Naive thymus-derived CD4-positive, alpha-beta T cell (primary cell): ENCODE data around the gene KCTD20. TPM values are rescaled to one million over a fixed set of nuclear protein-coding genes. Genes with fewer than 3 reads are reported as not detected.

Source experiments
- ATAC-seq: fragments of 150-1000 bp; cut with Tn5 transposase; 2 replicates; pipeline ENCODE4 v1.10.0; 2021; ENCODE audit warnings: mild to moderate bottlenecking, moderate library complexity
- CTCF ChIA-PET: fragments of 350-600 bp; sonication (Branson Sonifier 250); formaldehyde crosslinking; loops from one replicate; lab custom pipeline; 2021; ENCODE audit warnings: antibody characterized with exemption; lab: Charles Lee
- POLR2A ChIA-PET: fragments of 350-600 bp; sonication (Branson Sonifier 250); formaldehyde crosslinking; loops from one replicate; lab custom pipeline; 2021; ENCODE audit warnings: antibody characterized with exemption, inconsistent platforms; lab: Charles Lee
- DNase-seq, 9 donors: peaks; one replicate each; pipeline versions ENCODE4 v3.0.0 to v3.0.0-alpha.2; 2020 to 2022; ENCODE audit warnings: mixed read lengths in 1 of 9
- H3K27ac ChIP-seq: one replicate; pipeline ENCODE4 v1.7.0; 2013; ENCODE audit warnings: mild to moderate bottlenecking, low read depth, low read length, moderate library complexity
- H3K27me3 ChIP-seq, 2 donors: one replicate each; pipeline ENCODE4 v1.7.0; 2013; ENCODE audit warnings: low read length in 2 of 2, mild to moderate bottlenecking in 2 of 2, moderate library complexity in 2 of 2; ENCODE audit not compliant: control insufficient read depth in 2 of 2, insufficient read depth in 2 of 2
- H3K36me3 ChIP-seq, 3 experiments: 1 replicate in 2 of 3; 2 replicates in 1 of 3; pipeline ENCODE4 v1.7.0; 2013; ENCODE audit warnings: low read length in 3 of 3, mild to moderate bottlenecking in 3 of 3, moderate library complexity in 1 of 3; ENCODE audit not compliant: insufficient read depth in 3 of 3, control insufficient read depth in 2 of 3
- H3K4me1 ChIP-seq, 2 donors: one replicate each; pipeline ENCODE4 v1.7.0; 2013; ENCODE audit warnings: low read length in 2 of 2, mild to moderate bottlenecking in 2 of 2, moderate library complexity in 1 of 2; ENCODE audit not compliant: control insufficient read depth in 2 of 2, insufficient read depth in 2 of 2
- H3K4me3 ChIP-seq: 2 replicates; pipeline ENCODE4 v1.7.0; 2013; ENCODE audit warnings: mild to moderate bottlenecking, low read length
- H3K9me3 ChIP-seq, 3 experiments: 1 replicate in 2 of 3; 2 replicates in 1 of 3; pipeline ENCODE4 v1.7.0; 2013; ENCODE audit warnings: low read length in 3 of 3; ENCODE audit not compliant: control insufficient read depth in 2 of 3
- H3K27ac Mint-ChIP-seq, 9 donors: one replicate each; pipeline ENCODE4 v1.8.0; 2020 to 2022; ENCODE audit warnings: mixed read lengths in 9 of 9, mild to moderate bottlenecking in 8 of 9, moderate library complexity in 5 of 9, inconsistent platforms in 2 of 9
- H3K27me3 Mint-ChIP-seq, 5 donors: one replicate each; pipeline ENCODE4 v1.8.0; 2021 to 2022; ENCODE audit warnings: mixed read lengths in 5 of 5, mild to moderate bottlenecking in 1 of 5
- H3K36me3 Mint-ChIP-seq, 5 donors: one replicate each; pipeline ENCODE4 v1.8.0; 2020 to 2022; ENCODE audit warnings: mixed read lengths in 5 of 5, mild to moderate bottlenecking in 3 of 5, inconsistent platforms in 1 of 5
- H3K4me1 Mint-ChIP-seq, 7 donors: one replicate each; pipeline ENCODE4 v1.8.0; 2020 to 2022; ENCODE audit warnings: mixed read lengths in 7 of 7, mild to moderate bottlenecking in 3 of 7, inconsistent platforms in 1 of 7
- H3K4me3 Mint-ChIP-seq, 10 donors: one replicate each; pipeline ENCODE4 v1.8.0; 2020 to 2022; ENCODE audit warnings: mild to moderate bottlenecking in 10 of 10, mixed read lengths in 10 of 10, moderate library complexity in 6 of 10, inconsistent platforms in 2 of 10
- H3K9me3 Mint-ChIP-seq, 11 donors: one replicate each; pipeline ENCODE4 v1.8.0; 2020 to 2022; ENCODE audit warnings: mixed read lengths in 11 of 11, mild to moderate bottlenecking in 4 of 11, inconsistent platforms in 1 of 11, moderate library complexity in 1 of 11
- intact Hi-C, 2 donors: fragments of 100-400 bp; cut with micrococcal nuclease; formaldehyde crosslinking; loops; one replicate each; pipeline ENCODE4 v1.15.1; 2023
- polyA plus RNA-seq, 2 donors: library from polyadenylated mRNA; unstranded; fragments of 300-500 nt; fragmentation: Illumina TruSeq; gene quantifications; one replicate each; pipeline ENCODE4 v1.2.3, GENCODE V29; 2021
- total RNA-seq, 6 experiments: library from RNA in 5 of 6; stranded (reverse) in 5 of 6; gene quantifications; 1 replicate in 5 of 6; 2 replicates in 1 of 6; pipeline ENCODE4 v1.2.3 and lab custom pipeline; 2021 to 2026

The KCTD20 gene
- total and polyA plus RNA-seq, 7 experiments from 2014 or later: 27.7 to 55.8 (median 33.1) TPM

DNA sequence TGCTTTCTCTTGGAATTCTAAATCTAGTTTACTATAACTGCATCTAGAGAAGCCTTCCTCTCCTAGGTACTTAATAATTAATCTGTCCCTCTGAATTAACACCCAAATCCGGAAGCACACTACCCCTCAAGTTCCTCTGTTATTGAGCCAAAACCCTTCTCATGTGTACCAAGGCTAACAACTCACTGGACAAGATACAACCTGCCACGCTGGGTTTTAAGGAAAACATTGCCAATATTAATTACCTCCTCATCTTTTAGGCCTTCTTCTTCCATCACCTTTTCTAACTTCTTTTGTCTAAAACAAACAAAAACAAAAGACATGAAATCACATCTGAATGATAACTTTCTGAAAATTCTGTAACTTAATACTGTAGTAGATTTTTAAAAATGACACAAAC lies 82.5 kb downstream of the KCTD20 start:
- CTCF ChIA-PET: no interaction called here
- POLR2A ChIA-PET: no interaction called here
- Histone ChIP-seq H3K4me3 (no peak overlapping the region), H3K9me3 (no peaks in the 10 kb centered on the region), H3K4me1 (peaks cover 3 to 23% of the 10 kb centered on the region in 2 donors), H3K27ac (no peak overlapping the region), H3K27me3 (no peaks in the 10 kb centered on the region), H3K36me3 (peaks cover 31 to 67% (median 36%) of the 10 kb centered on the region in 3 experiments)
- Mint-ChIP-seq H3K36me3 (peaks cover 8 to 65% (median 55%) of the 10 kb centered on the region in 5 donors), H3K4me1 (peaks cover 29 to 76% (median 56%) of the 10 kb centered on the region in 7 donors), H3K27ac (peak overlapping the region in 5 of 9 donors; percentile 45 to 61 (median 49)), H3K9me3 (no peaks in the 10 kb centered on the region), H3K4me3 (peak overlapping the region in 1 of 10 donors; percentile 50), H3K27me3 (no peaks in the 10 kb centered on the region)
- ATAC-seq (no peak), DNase-seq (no peak)
- intact Hi-C loops: no loop called here

- no peak overlapping the region for H3K27ac ChIP-seq
- ChIA-PET POLR2A (interaction anchor here (0.6 to 1.6 kb wide), 4 partner anchors 21 to 72 kb away, joined by 3 to 4 read pairs (median 4); partner anchors contain the start of gene STK38), CTCF (no interaction called here)
- no peaks in the 10 kb centered on the region for H3K27me3 ChIP-seq
- Mint-ChIP-seq H3K4me1 (peaks cover 29 to 76% (median 56%) of the 10 kb centered on the region in 7 donors), H3K4me3 (peak overlapping the region in 8 of 10 donors; percentile 3 to 66 (median 52)), H3K27ac (peak overlapping the region in 7 of 9 donors; percentile 18 to 61 (median 45)), H3K36me3 (peaks cover 8 to 64% (median 55%) of the 10 kb centered on the region in 5 donors), H3K9me3 (no peaks in the 10 kb centered on the region), H3K27me3 (no peaks in the 10 kb centered on the region)
- DNase-seq (no peak), ATAC-seq (no peak)
- peaks cover 25 to 61% (median 33%) of the 10 kb centered on the region in 3 experiments for H3K36me3 ChIP-seq
- no peaks in the 10 kb centered on the region for H3K9me3 ChIP-seq
- H3K4me3 ChIP-seq: no peak overlapping the region
- intact Hi-C loops: no loop called here
- peaks cover 3 to 23% of the 10 kb centered on the region in 2 donors for H3K4me1 ChIP-seq
Observed at GRCh38 chr6:36526066-36526465, 83.3 kb downstream of the KCTD20 start.

- Mint-ChIP-seq H3K4me3 (peak overlapping the region in 7 of 10 donors; percentile 8 to 62 (median 39)), H3K36me3 (peaks cover 7 to 71% (median 52%) of the 10 kb centered on the region in 5 donors)
Observed at GRCh38 chr6:36533321-36533720, 90.5 kb downstream of the KCTD20 start.

DNA sequence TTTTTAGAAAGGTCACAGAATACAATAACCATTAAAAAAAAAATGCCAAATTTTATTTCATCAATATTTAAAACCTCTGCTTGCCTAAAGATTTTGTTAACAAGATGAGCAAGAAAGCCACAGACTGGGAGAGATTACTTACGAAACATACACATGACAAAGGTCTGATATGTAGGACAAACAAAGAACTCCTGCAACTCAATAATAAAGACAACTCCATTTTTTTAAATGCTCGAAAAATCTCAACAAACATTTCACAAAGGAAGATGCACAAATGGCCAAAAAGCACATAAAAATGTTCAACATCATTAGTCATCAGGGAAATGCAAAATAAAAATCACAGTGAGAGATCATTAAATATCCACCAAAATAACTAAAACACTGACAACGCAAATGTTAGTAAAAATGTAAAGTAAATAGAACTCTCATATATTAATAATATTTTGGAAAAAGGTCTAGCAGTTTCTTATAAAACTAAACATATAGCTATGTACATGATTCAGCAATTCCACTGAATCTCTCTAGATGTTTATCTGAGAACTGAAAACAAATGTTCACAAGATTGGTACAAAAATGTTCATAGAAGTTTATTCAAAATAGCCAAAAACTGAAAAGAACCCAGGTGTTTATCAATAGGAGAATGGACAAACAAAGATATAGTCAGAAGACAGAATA lies 94.2 kb downstream of the KCTD20 start:
- no peaks in the 10 kb centered on the region for H3K27me3 Mint-ChIP-seq
- POLR2A ChIA-PET: interaction anchor here (0.6 to 1.0 kb wide), 5 partner anchors 13 to 62 kb away, joined by 3 read pairs; no protein-coding TSS in a partner anchor
- Histone ChIP-seq H3K27ac (peak overlapping the region; percentile 16), H3K9me3 (no peaks in the 10 kb centered on the region), H3K36me3 (peaks cover 21 to 64% (median 35%) of the 10 kb centered on the region in 3 experiments), H3K4me3 (no peak overlapping the region), H3K27me3 (no peaks in the 10 kb centered on the region), H3K4me1 (peaks cover 51 to 54% of the 10 kb centered on the region in 2 donors)
- intact Hi-C loops: loop anchor here in 1 of 2 donors (5.0 kb wide), 1 partner anchor 45 kb away; no protein-coding TSS in a partner anchor
- DNase-seq (no peak), ATAC-seq (no peak)
- H3K36me3 Mint-ChIP-seq: peaks cover 7 to 69% (median 49%) of the 10 kb centered on the region in 5 donors
- H3K4me3 Mint-ChIP-seq: peak overlapping the region in 7 of 10 donors; percentile 5 to 69 (median 37)
- CTCF ChIA-PET: interaction anchor here (0.6 kb wide), 1 partner anchor 61 kb away, joined by 4 read pairs; no protein-coding TSS in a partner anchor
- H3K9me3 Mint-ChIP-seq: peaks cover 0 to 3% (median 0%) of the 10 kb centered on the region in 11 donors
- peaks cover 45 to 92% (median 66%) of the 10 kb centered on the region in 7 donors for H3K4me1 Mint-ChIP-seq
- H3K27ac Mint-ChIP-seq: peak overlapping the region in 8 of 9 donors; percentile 37 to 99 (median 87)

More at GRCh38 chr6:36533321-36533720, 90.5 kb downstream of the KCTD20 start:
- intact Hi-C loops: loop anchor here in 1 of 2 donors (1.0 to 2.0 kb wide), 2 partner anchors 14 to 17 kb away; partner anchors contain the start of gene STK38
- peaks cover 0 to 3% (median 0%) of the 10 kb centered on the region in 11 donors for H3K9me3 Mint-ChIP-seq
- H3K27me3 Mint-ChIP-seq: no peaks in the 10 kb centered on the region
- Histone ChIP-seq H3K27me3 (no peaks in the 10 kb centered on the region), H3K4me1 (peaks cover 23 to 39% of the 10 kb centered on the region in 2 donors), H3K4me3 (no peak overlapping the region), H3K9me3 (no peaks in the 10 kb centered on the region), H3K27ac (no peak overlapping the region), H3K36me3 (peaks cover 8 to 62% (median 33%) of the 10 kb centered on the region in 3 experiments)
- POLR2A ChIA-PET: interaction anchor here (0.7 to 2.5 kb wide), 5 partner anchors 10 to 60 kb away, joined by 3 to 24 read pairs (median 5); no protein-coding TSS in a partner anchor
- peaks cover 37 to 89% (median 75%) of the 10 kb centered on the region in 7 donors for H3K4me1 Mint-ChIP-seq
- DNase-seq (no peak), ATAC-seq (no peak)
- peak overlapping the region in 6 of 9 donors; percentile 32 to 99 (median 72) for H3K27ac Mint-ChIP-seq
- CTCF ChIA-PET: no interaction called here

- Histone ChIP-seq H3K36me3 (peaks cover 17 to 44% (median 18%) of the 10 kb centered on the region in 3 experiments), H3K27ac (peak overlapping the region; percentile 95), H3K27me3 (no peaks in the 10 kb centered on the region), H3K4me3 (peak overlapping the region; percentile 0), H3K9me3 (no peaks in the 10 kb centered on the region), H3K4me1 (peaks cover 48 to 64% of the 10 kb centered on the region in 2 donors)
- POLR2A ChIA-PET: interaction anchor here (0.8 to 8.4 kb wide), 8 partner anchors 8 to 116 kb away, joined by 3 to 288 read pairs (median 4); partner anchors contain the start of genes SRSF3 and STK38
- DNase-seq (peak in 7 of 9 donors; percentile 56 to 84 (median 73)), ATAC-seq (peak; percentile 78)
- peak overlapping the region; percentile 79 to 99 (median 93) for H3K27ac Mint-ChIP-seq
- H3K36me3 Mint-ChIP-seq: peaks cover 0 to 59% (median 41%) of the 10 kb centered on the region in 5 donors
- peaks cover 0 to 3% (median 0%) of the 10 kb centered on the region in 11 donors for H3K9me3 Mint-ChIP-seq
- intact Hi-C loops: loop anchor here in 1 of 2 donors (5.0 kb wide), 1 partner anchor 48 kb away; no protein-coding TSS in a partner anchor
- peak overlapping the region; percentile 60 to 98 (median 80) for H3K4me3 Mint-ChIP-seq
- CTCF ChIA-PET: no interaction called here
- H3K27me3 Mint-ChIP-seq: no peaks in the 10 kb centered on the region
- peaks cover 32 to 87% (median 56%) of the 10 kb centered on the region in 7 donors for H3K4me1 Mint-ChIP-seq
Observed at GRCh38 chr6:36539814-36540568, 97.2 kb downstream of the KCTD20 start.
